CD4-positive, alpha-beta T cell (primary cell): Measurements from ENCODE around the gene GJA4. TPM values are rescaled to one million over a fixed set of nuclear protein-coding genes. Genes with fewer than 3 reads are reported as not detected.

ENCODE experiments used
- ATAC-seq: fragments of 200-7000 bp; cut with Tn5 transposase; one replicate; pipeline ENCODE4 v1.10.0; 2022; ENCODE audit warnings: mild to moderate bottlenecking; ENCODE audit not compliant: poor library complexity
- CTCF ChIA-PET: fragments of 350-600 bp; sonication (Branson Sonifier 250); formaldehyde crosslinking; loops from one replicate; lab custom pipeline; 2021; ENCODE audit warnings: antibody characterized with exemption, inconsistent platforms; lab: Charles Lee
- POLR2A ChIA-PET: fragments of 350-600 bp; sonication (Branson Sonifier 250); formaldehyde crosslinking; loops from one replicate; lab custom pipeline; 2021; ENCODE audit warnings: antibody characterized with exemption, inconsistent platforms; lab: Charles Lee
- DNase-seq, 14 experiments: peaks; one replicate each; pipeline ENCODE4 v3.0.0-alpha.2; 2013 to 2020; ENCODE audit warnings: mixed read lengths in 2 of 14
- H3K27ac ChIP-seq, 2 donors: one replicate each; pipeline versions ENCODE4 v1.5.1 to v1.7.0; 2013; ENCODE audit warnings: low read length in 2 of 2, low read depth in 1 of 2, mild to moderate bottlenecking in 1 of 2
- H3K27me3 ChIP-seq, 2 experiments: 1 replicate in 1 of 2; 2 replicates in 1 of 2; pipeline versions ENCODE4 v1.6.1 to v1.7.0; 2013; ENCODE audit warnings: low read length in 2 of 2, control low read depth in 1 of 2, mild to moderate bottlenecking in 1 of 2, moderate library complexity in 1 of 2; ENCODE audit not compliant: insufficient read depth in 2 of 2, control insufficient read depth in 1 of 2
- H3K36me3 ChIP-seq: one replicate; pipeline ENCODE4 v1.6.1; 2013; ENCODE audit warnings: low read length, control low read depth; ENCODE audit not compliant: insufficient read depth
- H3K4me1 ChIP-seq: one replicate; pipeline ENCODE4 v1.6.1; 2013; ENCODE audit warnings: low read length, control low read depth; ENCODE audit not compliant: insufficient read depth
- H3K4me3 ChIP-seq: one replicate; pipeline ENCODE4 v1.5.1; 2013; ENCODE audit warnings: mild to moderate bottlenecking, low read length, moderate library complexity
- H3K9me3 ChIP-seq, 2 experiments: 1 replicate in 1 of 2; 2 replicates in 1 of 2; pipeline versions ENCODE4 v1.6.1 to v1.7.0; 2013; ENCODE audit warnings: low read length in 2 of 2, mild to moderate bottlenecking in 2 of 2, control low read depth in 1 of 2, moderate library complexity in 1 of 2; ENCODE audit not compliant: control insufficient read depth in 1 of 2, insufficient read depth in 1 of 2
- H3K27ac Mint-ChIP-seq: one replicate; pipeline ENCODE4 v1.8.0; 2020; ENCODE audit warnings: mixed read lengths
- H3K27me3 Mint-ChIP-seq: one replicate; pipeline ENCODE4 v1.8.0; 2021; ENCODE audit warnings: mixed read lengths
- H3K36me3 Mint-ChIP-seq: one replicate; pipeline ENCODE4 v1.8.0; 2021; ENCODE audit warnings: low read depth, mixed read lengths
- H3K4me1 Mint-ChIP-seq: one replicate; pipeline ENCODE4 v1.8.0; 2021; ENCODE audit warnings: low read depth, mixed read lengths
- H3K4me3 Mint-ChIP-seq: one replicate; pipeline ENCODE4 v1.8.0; 2020; ENCODE audit warnings: mild to moderate bottlenecking, mixed read lengths
- H3K9me3 Mint-ChIP-seq: one replicate; pipeline ENCODE4 v1.8.0; 2020; ENCODE audit warnings: mixed read lengths
- CTCF ChIP-seq: fragments of 200-600 bp; IDR thresholded peaks from one replicate; pipeline ENCODE4 v1.8.0; 2022; ENCODE audit warnings: antibody characterized with exemption, mild to moderate bottlenecking
- intact Hi-C, 2 experiments: fragments of 100-400 bp; cut with DNase I in 1 of 2; cut with micrococcal nuclease in 1 of 2; formaldehyde crosslinking; loops; one replicate each; pipeline versions ENCODE4 v1.15.1 to v1.9.0; 2023 to 2025; cut with DNase I, micrococcal nuclease
- total RNA-seq, 174 experiments: library from RNA in 2 of 174; stranded (reverse) in 2 of 174; gene quantifications; one replicate each; pipeline ENCODE4 v1.2.3 and lab custom pipeline; 2021 to 2026

Gene GJA4
- total RNA-seq, 2 experiments from 2014 or later, result not detected

GRCh38 chr1:34784751-34785221 lies 8.0 kb upstream of the GJA4 start:
- H3K4me1 Mint-ChIP-seq, result peaks cover 5% of the 10 kb centered on the region
- Histone ChIP-seq H3K27ac (no peak overlapping the region), H3K36me3 (no peaks in the 10 kb centered on the region), H3K27me3 (peaks cover 20 to 43% of the 10 kb centered on the region in 2 experiments), H3K9me3 (peaks cover 0 to 4% of the 10 kb centered on the region in 2 experiments), H3K4me3 (no peak overlapping the region), H3K4me1 (peaks cover 13% of the 10 kb centered on the region)
- ChIA-PET POLR2A (no interaction called here), CTCF (no interaction called here)
- DNase-seq (no peak), ATAC-seq (no peak)
- peaks cover 57% of the 10 kb centered on the region for H3K27me3 Mint-ChIP-seq
- no peak overlapping the region for H3K27ac Mint-ChIP-seq
- TF ChIP-seq CTCF, result no peak
- no peaks in the 10 kb centered on the region for H3K36me3 Mint-ChIP-seq
- intact Hi-C loops, result no loop called here
- no peaks in the 10 kb centered on the region for H3K9me3 Mint-ChIP-seq
- no peak overlapping the region for H3K4me3 Mint-ChIP-seq

GRCh38 chr1:34785231-34785874 lies 7.4 kb upstream of the GJA4 start:
- intact Hi-C loops, result no loop called here
- Histone ChIP-seq H3K27me3 (peaks cover 20 to 37% of the 10 kb centered on the region in 2 experiments), H3K9me3 (peaks cover 0 to 4% of the 10 kb centered on the region in 2 experiments), H3K4me1 (peaks cover 13% of the 10 kb centered on the region), H3K36me3 (no peaks in the 10 kb centered on the region), H3K27ac (no peak overlapping the region), H3K4me3 (no peak overlapping the region)
- CTCF ChIA-PET, result no interaction called here
- Mint-ChIP-seq H3K4me3 (no peak overlapping the region), H3K36me3 (no peaks in the 10 kb centered on the region), H3K9me3 (no peaks in the 10 kb centered on the region), H3K4me1 (peaks cover 5% of the 10 kb centered on the region), H3K27me3 (peaks cover 56% of the 10 kb centered on the region), H3K27ac (no peak overlapping the region)
- ATAC-seq, result no peak
- POLR2A ChIA-PET, result no interaction called here
- no peak for DNase-seq
- no peak for TF ChIP-seq CTCF

- H3K4me3 Mint-ChIP-seq, result no peak overlapping the region
- Histone ChIP-seq H3K9me3 (peaks cover 0 to 4% of the 10 kb centered on the region in 2 experiments), H3K36me3 (no peaks in the 10 kb centered on the region), H3K4me3 (no peak overlapping the region), H3K4me1 (peaks cover 13% of the 10 kb centered on the region), H3K27me3 (peaks cover 18 to 35% of the 10 kb centered on the region in 2 experiments), H3K27ac (no peak overlapping the region)
- ATAC-seq (no peak), DNase-seq (no peak)
- no peak for TF ChIP-seq CTCF
- intact Hi-C loops, result loop anchor here (1.0 to 2.0 kb wide), 5 partner anchors 66 to 513 kb away; no protein-coding TSS in a partner anchor
- ChIA-PET CTCF (interaction anchor here (1.0 to 1.5 kb wide), 3 partner anchors 67 to 983 kb away, joined by 3 to 8 read pairs (median 6); partner anchors contain the start of gene CLSPN), POLR2A (no interaction called here)
- H3K36me3 Mint-ChIP-seq, result no peaks in the 10 kb centered on the region
- no peak overlapping the region for H3K27ac Mint-ChIP-seq
- no peaks in the 10 kb centered on the region for H3K9me3 Mint-ChIP-seq
- peaks cover 54% of the 10 kb centered on the region for H3K27me3 Mint-ChIP-seq
- peaks cover 5% of the 10 kb centered on the region for H3K4me1 Mint-ChIP-seq
Measured at GRCh38 chr1:34785875-34786470, 6.8 kb upstream of the GJA4 start.
